Neural cell (in vitro differentiated cells): Measurements from ENCODE around the gene ERMAP.

Experiments used
- EP300 ChIP-seq: fragments of 450-650 bp; conservative IDR thresholded peaks from 2 replicates; pipeline ENCODE4 v1.6.1; 2014; ENCODE audit warnings: antibody characterized with exemption, mild to moderate bottlenecking, moderate library complexity; ENCODE audit not compliant: poor library complexity, severe bottlenecking
- EZH2 ChIP-seq: fragments of 200-600, 300-800 bp; shearing (Covaris generic), sonication (generic); IDR thresholded peaks from 2 replicates; pipeline ENCODE4 v1.6.1; 2014; ENCODE audit warnings: antibody characterized with exemption, low read length, borderline replicate concordance, mild to moderate bottlenecking; ENCODE audit not compliant: insufficient read depth, poor library complexity, severe bottlenecking
- MXI1 ChIP-seq: fragments of 450-650 bp; conservative IDR thresholded peaks from 2 replicates; pipeline ENCODE4 v1.6.1; 2014; ENCODE audit warnings: antibody characterized with exemption, mild to moderate bottlenecking; ENCODE audit not compliant: poor library complexity, severe bottlenecking
- POLR2AphosphoS5 ChIP-seq: IDR thresholded peaks from 2 replicates; pipeline ENCODE4 v1.6.1; 2012
- SMC3 ChIP-seq: fragments of 450-650 bp; conservative IDR thresholded peaks from 2 replicates; pipeline ENCODE4 v1.6.1; 2014; ENCODE audit warnings: antibody characterized with exemption, mild to moderate bottlenecking, moderate library complexity; ENCODE audit not compliant: poor library complexity
- TAF1 ChIP-seq: IDR thresholded peaks from 2 replicates; pipeline ENCODE4 v1.6.1; 2012; ENCODE audit warnings: low read depth
- TF ChIP-seq, protein P1 (sequence below): fragments of 450-650 bp; IDR thresholded peaks from 2 replicates; pipeline ENCODE4 v1.5.1; 2014; ENCODE audit warnings: antibody characterized with exemption, mild to moderate bottlenecking, moderate library complexity; ENCODE audit not compliant: poor library complexity, severe bottlenecking
- TF ChIP-seq, protein P2 (sequence below): IDR thresholded peaks from 2 replicates; pipeline ENCODE4 v1.6.1; 2012; ENCODE audit warnings: borderline replicate concordance

DNA sequence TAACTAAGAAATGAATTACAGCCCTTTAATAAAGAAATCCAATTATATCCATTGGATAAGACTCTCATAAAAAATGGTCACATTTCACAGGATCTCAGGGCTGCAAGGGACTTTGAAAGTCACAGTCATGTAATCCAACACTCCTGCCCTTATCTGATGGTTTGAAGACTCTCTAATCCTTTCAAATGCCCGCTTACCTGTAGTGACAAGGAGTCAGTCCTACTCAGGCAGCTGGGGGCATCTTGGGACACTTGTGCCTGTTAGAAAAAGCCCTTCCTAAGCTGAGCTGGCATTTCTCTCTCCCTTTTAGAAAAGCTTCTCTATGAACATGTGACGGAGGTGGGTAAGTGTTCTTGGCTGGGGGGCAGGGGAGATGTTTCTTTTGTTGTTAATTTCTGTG, 18.5 kb downstream of the ERMAP start:
- TF ChIP-seq, protein P1, sequence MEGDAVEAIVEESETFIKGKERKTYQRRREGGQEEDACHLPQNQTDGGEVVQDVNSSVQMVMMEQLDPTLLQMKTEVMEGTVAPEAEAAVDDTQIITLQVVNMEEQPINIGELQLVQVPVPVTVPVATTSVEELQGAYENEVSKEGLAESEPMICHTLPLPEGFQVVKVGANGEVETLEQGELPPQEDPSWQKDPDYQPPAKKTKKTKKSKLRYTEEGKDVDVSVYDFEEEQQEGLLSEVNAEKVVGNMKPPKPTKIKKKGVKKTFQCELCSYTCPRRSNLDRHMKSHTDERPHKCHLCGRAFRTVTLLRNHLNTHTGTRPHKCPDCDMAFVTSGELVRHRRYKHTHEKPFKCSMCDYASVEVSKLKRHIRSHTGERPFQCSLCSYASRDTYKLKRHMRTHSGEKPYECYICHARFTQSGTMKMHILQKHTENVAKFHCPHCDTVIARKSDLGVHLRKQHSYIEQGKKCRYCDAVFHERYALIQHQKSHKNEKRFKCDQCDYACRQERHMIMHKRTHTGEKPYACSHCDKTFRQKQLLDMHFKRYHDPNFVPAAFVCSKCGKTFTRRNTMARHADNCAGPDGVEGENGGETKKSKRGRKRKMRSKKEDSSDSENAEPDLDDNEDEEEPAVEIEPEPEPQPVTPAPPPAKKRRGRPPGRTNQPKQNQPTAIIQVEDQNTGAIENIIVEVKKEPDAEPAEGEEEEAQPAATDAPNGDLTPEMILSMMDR, result no peak
- TF ChIP-seq POLR2AphosphoS5 (no peak), SMC3 (no peak), TAF1 (no peak), EP300 (no peak), MXI1 (no peak), EZH2 (no peak)
- TF ChIP-seq, protein P2, sequence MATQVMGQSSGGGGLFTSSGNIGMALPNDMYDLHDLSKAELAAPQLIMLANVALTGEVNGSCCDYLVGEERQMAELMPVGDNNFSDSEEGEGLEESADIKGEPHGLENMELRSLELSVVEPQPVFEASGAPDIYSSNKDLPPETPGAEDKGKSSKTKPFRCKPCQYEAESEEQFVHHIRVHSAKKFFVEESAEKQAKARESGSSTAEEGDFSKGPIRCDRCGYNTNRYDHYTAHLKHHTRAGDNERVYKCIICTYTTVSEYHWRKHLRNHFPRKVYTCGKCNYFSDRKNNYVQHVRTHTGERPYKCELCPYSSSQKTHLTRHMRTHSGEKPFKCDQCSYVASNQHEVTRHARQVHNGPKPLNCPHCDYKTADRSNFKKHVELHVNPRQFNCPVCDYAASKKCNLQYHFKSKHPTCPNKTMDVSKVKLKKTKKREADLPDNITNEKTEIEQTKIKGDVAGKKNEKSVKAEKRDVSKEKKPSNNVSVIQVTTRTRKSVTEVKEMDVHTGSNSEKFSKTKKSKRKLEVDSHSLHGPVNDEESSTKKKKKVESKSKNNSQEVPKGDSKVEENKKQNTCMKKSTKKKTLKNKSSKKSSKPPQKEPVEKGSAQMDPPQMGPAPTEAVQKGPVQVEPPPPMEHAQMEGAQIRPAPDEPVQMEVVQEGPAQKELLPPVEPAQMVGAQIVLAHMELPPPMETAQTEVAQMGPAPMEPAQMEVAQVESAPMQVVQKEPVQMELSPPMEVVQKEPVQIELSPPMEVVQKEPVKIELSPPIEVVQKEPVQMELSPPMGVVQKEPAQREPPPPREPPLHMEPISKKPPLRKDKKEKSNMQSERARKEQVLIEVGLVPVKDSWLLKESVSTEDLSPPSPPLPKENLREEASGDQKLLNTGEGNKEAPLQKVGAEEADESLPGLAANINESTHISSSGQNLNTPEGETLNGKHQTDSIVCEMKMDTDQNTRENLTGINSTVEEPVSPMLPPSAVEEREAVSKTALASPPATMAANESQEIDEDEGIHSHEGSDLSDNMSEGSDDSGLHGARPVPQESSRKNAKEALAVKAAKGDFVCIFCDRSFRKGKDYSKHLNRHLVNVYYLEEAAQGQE, result no peak
